ENCODE measurements around the gene VAC14.

The VAC14 gene

DNA sequence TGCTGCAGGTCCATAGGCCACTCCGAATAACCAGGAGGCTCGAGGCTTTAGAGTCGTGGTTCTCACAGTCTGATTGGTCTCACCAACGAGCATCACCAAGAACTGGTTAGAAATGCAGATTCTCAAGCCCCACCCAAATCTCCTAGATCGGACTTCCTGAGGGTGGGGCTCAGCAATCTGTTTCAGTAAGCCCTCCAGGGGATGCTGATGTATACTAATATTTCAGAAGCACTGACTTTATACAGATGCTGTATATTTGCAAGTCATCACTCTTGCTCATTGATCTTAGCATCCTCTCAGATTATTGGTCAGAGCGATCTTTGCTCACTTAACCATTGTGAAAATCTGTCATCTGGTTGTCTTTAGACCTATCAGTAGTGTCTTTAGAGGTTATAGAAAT is 4.4 kb upstream of the VAC14 start:
- Histone ChIP-seq H3K27me3 (peaks cover 22% of the 10 kb centered on the region), H3K9me3 (no peaks in the 10 kb centered on the region), H3K36me3 (no peaks in the 10 kb centered on the region), H3K4me3 (ENCODE audit: low read depth, low read length) (no peak overlapping the region), H3K4me1 (no peaks in the 10 kb centered on the region)
- TF ChIP-seq, protein P1, sequence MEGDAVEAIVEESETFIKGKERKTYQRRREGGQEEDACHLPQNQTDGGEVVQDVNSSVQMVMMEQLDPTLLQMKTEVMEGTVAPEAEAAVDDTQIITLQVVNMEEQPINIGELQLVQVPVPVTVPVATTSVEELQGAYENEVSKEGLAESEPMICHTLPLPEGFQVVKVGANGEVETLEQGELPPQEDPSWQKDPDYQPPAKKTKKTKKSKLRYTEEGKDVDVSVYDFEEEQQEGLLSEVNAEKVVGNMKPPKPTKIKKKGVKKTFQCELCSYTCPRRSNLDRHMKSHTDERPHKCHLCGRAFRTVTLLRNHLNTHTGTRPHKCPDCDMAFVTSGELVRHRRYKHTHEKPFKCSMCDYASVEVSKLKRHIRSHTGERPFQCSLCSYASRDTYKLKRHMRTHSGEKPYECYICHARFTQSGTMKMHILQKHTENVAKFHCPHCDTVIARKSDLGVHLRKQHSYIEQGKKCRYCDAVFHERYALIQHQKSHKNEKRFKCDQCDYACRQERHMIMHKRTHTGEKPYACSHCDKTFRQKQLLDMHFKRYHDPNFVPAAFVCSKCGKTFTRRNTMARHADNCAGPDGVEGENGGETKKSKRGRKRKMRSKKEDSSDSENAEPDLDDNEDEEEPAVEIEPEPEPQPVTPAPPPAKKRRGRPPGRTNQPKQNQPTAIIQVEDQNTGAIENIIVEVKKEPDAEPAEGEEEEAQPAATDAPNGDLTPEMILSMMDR (IDR thresholded peaks at IDR 0.05; ENCODE audit: low read depth, low read length): no peak
- DNase-seq: no peak

- no peaks in the 10 kb centered on the region for H3K36me3 ChIP-seq
- H3K4me3 ChIP-seq (ENCODE audit: low read depth, low read length): no peak overlapping the region
- no peak for DNase-seq
- peaks cover 22% of the 10 kb centered on the region for H3K27me3 ChIP-seq
- TF ChIP-seq, protein P1 (IDR thresholded peaks at IDR 0.05; ENCODE audit: low read depth, low read length): no peak
- no peaks in the 10 kb centered on the region; the same call in 1 of the 2 replicates for H3K4me1 ChIP-seq
- H3K9me3 ChIP-seq: no peaks in the 10 kb centered on the region
Measured at GRCh38 chr16:70804734-70805169, 3.8 kb upstream of the VAC14 start.

- Histone ChIP-seq H3K9me3 (no peaks in the 10 kb centered on the region), H3K4me3 (ENCODE audit: low read depth, low read length) (no peak overlapping the region), H3K27me3 (peaks cover 17% of the 10 kb centered on the region), H3K36me3 (no peaks in the 10 kb centered on the region), H3K4me1 (no peaks in the 10 kb centered on the region; the same call in 1 of the 2 replicates)
- TF ChIP-seq, protein P1 (IDR thresholded peaks at IDR 0.05; ENCODE audit: low read depth, low read length): no peak
- no peak for DNase-seq
Measured at GRCh38 chr16:70804153-70804733, 3.3 kb upstream of the VAC14 start.

DNA sequence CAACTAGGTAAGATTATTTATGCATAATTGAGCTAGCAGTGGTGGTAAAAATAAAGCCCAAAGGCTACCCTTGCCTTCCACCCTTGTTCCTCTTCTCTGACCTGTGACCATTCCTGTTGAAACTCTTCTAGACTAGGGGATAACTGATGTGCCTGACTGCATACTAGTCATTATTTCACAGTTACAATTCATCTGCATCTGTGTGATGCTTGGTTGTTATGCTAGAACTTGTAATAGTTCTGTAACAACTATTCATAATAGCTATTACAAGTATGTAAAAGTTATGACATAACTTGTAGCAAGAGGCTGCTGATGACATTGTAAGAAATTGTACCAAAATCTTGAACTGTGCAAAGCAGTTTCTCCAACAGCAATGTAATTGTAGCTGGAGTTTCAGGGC is 2.4 kb upstream of the VAC14 start:
- Histone ChIP-seq H3K4me3 (ENCODE audit: low read depth, low read length) (no peak overlapping the region), H3K27me3 (peaks cover 17% of the 10 kb centered on the region), H3K4me1 (no peaks in the 10 kb centered on the region; the same call in 1 of the 2 replicates), H3K9me3 (no peaks in the 10 kb centered on the region), H3K36me3 (no peaks in the 10 kb centered on the region)
- TF ChIP-seq, protein P1 (IDR thresholded peaks at IDR 0.05; ENCODE audit: low read depth, low read length): no peak
- DNase-seq: no peak

GRCh38 chr16:70801611-70802010 is 653 bp upstream of the VAC14 start:
- DNase-seq: no peak
- no peaks in the 10 kb centered on the region for H3K9me3 ChIP-seq
- H3K27me3 ChIP-seq: peaks cover 5% of the 10 kb centered on the region
- TF ChIP-seq, protein P1 (IDR thresholded peaks at IDR 0.05; ENCODE audit: low read depth, low read length): no peak
- H3K4me1 ChIP-seq: no peaks in the 10 kb centered on the region; the same call in 1 of the 2 replicates
- H3K4me3 ChIP-seq (ENCODE audit: low read depth, low read length): peak overlapping the region; percentile 97
- no peaks in the 10 kb centered on the region for H3K36me3 ChIP-seq

GRCh38 chr16:70800311-70800710 is 647 bp downstream of the VAC14 start:
- DNase-seq: no peak
- H3K9me3 ChIP-seq: no peaks in the 10 kb centered on the region
- H3K4me3 ChIP-seq (ENCODE audit: low read depth, low read length): peak overlapping the region; percentile 97
- H3K4me1 ChIP-seq: no peaks in the 10 kb centered on the region; the same call in 1 of the 2 replicates
- H3K36me3 ChIP-seq: no peaks in the 10 kb centered on the region
- TF ChIP-seq, protein P1 (IDR thresholded peaks at IDR 0.05; ENCODE audit: low read depth, low read length): no peak
- peaks cover 3% of the 10 kb centered on the region; the same call in 1 of the 2 replicates for H3K27me3 ChIP-seq

Measured in BE2C (cell line).